GM19035 (cell line): ENCODE data around the gene ANKRD34C.
A peak's percentile ranks its signal among the peaks of the same experiment; 100 is the strongest.
"Not testable (repeated sequence)": the region's sequence is repeated elsewhere in the genome, so short reads cannot be mapped to it uniquely, and the experiment has no call there.

Experiments used
- ATAC-seq: cut with Tn5 transposase; IDR thresholded peaks from one replicate; pipeline ENCODE4 v1.9.1; 2021; ENCODE audit not compliant: unreplicated experiment

Gene ANKRD34C

DNA sequence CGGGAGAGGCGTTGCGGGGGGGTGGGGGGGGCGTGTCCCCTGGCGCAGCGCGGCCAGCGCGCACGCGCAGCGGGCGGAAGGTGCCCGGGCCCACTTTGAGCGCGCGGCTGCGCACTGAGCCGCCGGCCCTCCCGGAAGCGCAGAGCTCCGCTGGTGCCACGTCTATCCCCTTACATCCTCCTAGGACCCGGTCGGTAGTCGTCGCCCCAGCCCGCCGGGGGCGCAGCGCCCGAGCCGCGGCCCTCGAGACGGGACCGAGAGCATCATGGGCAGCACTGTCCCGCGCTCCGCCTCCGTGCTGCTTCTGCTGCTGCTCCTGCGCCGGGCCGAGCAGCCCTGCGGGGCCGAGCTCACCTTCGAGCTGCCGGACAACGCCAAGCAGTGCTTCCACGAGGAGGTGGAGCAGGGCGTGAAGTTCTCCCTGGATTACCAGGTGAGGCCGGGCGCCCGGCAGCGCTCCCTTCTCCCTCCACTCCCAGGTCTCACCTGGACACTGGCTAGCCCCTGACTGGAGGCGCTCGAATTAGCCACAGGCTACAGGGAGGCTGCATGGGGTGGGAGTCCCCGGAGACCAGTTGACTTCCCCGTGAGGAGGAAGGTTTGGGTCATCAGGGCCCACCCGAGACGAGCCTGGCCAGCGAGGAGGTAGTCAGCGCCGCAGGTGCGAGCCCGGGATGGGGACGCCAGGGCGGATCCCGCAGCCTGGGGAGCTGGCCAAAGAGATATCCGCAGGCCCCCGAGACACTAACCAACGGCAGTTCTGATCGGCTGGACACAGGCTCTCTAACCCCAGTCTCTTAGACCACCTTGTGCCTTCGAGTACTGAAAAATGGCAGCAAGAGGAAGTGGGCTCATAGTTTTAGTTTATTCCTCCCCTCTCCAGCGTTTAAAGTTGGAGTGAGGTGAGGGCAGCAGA lies 28.7 kb downstream of the ANKRD34C start, which contains the start of gene TMED3:
TMED3 (plus strand) TSS at position 128 of the 916 bp plus-strand sequence; CDS start at position 266, 138 bp downstream.
- peak; percentile 86 for ATAC-seq

DNA sequence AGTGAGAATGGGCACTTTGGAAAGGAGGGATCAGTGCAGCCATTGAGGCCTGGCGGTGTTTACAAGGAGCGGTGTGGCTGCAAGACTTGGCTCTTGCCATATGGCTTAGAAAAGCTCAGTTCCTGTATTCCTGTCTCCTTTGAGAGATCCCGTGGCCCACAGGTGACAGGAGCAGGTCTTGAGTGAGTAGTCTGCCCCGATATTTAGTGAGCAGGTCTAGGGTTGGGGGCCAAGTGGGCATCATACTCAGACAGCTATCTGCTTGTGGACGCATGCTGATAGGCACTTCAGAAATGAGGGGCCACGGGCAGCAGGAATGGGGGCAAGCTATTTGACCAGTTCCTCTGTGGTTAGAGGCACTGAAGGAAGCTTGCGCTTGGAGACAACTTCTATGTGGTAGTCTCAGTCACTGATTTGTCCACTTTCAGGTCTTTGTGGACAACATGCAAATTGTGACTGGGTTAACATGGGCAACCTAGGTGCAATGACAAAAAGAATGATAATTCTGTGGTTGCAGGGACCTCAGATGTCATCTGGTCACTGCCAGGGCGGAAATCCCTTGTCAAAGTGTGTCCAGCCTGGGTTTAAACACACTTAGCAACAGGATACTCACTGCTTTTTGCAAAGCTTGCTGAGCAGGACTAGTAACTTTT lies 29.5 kb downstream of the ANKRD34C start:
- no peak for ATAC-seq

DNA sequence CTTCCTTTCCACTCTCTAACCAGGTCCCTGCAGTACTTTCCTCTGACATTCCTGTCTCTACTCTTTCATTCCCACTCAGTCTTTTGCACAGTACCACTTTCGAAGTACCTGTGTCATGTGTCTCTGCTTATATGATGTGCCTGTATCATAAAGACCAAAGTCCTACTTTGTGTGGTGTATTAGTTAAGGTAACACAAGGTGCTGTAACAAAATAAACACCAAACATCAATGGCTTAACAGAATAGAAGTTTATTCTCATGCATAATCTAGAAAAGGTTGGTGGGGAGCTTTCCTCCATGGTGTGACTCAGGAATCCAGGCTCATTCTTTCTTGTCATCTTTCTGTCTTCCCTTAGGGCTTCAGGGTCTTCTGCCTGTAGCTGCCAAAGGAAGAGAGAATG lies 31.7 kb downstream of the ANKRD34C start:
- no peak for ATAC-seq

DNA sequence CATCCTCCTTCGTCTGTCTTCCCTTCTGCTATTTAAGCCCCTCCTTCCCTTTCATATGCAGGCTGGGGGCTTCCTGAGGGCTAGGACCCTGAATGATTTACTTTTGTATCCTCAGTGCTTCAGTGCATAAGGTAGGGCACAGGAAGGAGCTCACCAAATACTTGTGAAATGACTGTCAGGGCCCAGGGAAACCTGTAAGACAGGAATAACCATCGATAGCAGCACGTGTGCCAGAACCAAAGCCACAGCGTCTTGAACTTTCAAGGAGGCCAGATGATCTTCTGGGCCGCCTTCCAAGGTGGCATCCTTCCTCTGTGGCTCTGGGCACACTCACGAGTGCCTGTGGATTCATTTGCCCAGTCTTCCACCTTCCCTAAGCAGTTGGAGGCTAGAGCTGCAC lies 32.3 kb downstream of the ANKRD34C start:
- ATAC-seq, result no peak

DNA sequence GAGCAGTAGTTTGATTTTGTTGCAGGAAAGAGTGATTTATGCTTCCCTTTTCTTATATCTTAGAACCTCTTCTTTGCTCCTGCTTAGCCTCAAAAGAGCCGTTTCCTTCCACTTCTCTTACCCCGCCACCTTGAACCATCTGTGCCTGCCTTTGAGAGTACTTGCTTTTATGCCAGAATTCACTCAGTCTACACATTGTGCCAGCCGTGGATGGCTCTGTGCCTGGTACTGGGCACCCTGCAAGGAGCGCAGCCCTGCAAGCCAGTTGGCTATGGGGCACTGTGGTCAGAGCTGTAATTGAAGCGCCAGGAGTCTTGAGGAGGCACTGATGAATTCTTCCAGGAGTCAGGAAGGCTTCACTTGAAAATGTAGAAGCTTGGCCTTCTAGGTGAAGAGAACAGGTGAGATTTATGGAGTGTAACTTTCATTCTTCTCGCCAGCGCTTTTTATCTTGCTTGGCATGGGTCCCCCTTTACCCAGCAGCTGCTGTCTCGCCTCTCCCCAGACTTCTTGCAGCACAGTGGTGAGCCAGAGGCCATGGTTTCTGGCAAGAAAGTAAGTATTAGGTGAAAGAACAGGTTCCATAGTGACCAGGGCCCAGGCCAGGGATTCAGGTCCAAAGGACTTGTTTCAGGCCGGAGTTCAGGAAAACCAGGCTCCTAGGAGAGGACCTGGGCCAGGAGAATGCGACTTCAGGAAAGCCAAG lies 33.3 kb downstream of the ANKRD34C start:
- ATAC-seq, result no peak

DNA sequence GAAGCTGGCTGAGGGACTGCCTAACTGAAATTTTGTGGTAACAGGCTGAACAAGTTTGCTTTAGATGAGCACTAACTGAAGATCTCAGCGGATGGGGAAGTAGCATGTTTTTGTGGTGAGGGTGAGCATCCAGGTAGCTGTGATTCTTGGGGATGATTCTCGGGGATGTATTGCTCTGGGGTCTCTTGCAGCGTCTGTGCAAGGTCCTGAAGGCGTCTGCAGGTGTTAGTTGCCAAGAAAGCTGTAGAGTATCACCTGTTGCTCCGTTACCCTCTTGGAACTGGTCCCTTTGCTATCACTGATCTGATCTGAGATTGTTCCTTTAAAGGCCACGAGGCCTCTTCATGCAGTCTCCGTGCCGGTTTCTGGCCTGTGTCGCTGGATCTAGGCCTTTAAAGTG lies 34.3 kb downstream of the ANKRD34C start:
- ATAC-seq, result no peak

DNA sequence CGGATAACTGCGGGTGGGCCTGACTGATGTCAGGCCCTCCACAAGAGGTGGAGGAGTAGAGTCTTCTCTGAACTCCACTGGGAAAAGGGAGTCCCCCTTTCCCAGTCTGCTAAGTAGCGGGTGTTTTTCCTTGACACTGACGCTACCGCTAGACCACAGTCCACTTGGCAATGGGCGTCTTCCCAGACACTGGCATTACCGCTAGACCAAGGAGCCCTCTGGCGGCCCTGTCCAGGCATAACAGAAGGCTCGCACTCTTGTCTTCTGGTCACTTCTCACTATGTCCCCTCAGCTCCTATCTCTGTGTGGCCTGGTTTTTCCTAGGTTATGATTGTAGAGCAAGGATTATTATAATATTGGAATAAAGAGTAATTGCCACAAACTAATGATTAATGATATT lies 37.5 kb downstream of the ANKRD34C start:
- not testable (repeated sequence) for ATAC-seq

DNA sequence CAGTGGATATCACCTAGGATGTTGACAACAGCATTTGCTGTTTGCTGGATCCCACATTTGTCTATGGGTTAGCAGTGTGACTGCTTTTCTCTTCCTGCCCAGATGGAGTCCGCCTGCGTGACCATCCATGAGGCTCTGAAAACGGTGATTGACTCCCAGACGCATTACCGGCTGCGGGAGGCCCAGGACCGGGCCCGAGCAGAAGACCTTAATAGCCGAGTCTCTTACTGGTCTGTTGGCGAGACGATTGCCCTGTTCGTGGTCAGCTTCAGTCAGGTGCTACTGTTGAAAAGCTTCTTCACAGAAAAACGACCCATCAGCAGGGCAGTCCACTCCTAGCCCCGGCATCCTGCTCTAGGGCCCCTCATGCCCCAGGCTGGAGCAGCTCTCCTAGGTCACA lies 39.4 kb downstream of the ANKRD34C start:
- ATAC-seq, result no peak

DNA sequence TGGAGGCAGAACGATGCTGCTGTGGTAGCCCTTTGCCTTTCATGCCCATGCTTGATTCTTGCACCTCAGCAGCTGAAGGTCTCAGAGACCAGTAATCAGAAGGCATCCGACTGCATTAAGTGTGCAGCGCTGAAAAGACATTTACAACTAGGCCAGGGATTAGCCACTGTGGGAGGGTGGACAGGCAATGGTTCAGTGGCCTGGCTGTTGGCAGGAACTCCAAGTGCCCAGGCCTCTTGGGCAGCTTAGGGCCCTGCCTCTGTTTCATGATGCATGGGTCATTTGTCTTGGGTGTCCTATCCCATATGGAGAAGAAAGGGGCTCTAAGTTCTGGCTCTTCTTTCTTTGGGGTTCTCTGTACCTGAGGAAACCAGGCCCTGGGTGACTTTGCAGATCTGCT lies 39.8 kb downstream of the ANKRD34C start:
- no peak for ATAC-seq

DNA sequence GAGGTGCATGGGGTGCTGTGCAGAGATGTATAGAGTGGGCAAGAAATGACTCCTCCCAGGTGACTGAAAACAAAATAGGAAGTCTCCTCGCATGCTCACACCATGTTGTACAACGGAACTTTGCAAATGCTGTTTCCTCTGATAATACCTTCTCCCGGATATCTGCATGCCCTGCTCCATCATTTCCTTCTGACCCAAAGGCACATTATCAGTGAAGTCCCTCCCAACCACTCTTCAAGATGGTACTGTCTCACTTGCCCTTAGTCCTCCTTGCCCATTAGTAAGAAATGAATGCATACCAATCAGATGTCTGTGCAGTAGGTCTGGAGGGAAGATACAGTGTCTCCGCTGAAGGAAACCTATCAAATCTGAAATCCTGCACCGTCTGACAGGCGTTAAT lies 40.4 kb downstream of the ANKRD34C start:
- ATAC-seq, result no peak

DNA sequence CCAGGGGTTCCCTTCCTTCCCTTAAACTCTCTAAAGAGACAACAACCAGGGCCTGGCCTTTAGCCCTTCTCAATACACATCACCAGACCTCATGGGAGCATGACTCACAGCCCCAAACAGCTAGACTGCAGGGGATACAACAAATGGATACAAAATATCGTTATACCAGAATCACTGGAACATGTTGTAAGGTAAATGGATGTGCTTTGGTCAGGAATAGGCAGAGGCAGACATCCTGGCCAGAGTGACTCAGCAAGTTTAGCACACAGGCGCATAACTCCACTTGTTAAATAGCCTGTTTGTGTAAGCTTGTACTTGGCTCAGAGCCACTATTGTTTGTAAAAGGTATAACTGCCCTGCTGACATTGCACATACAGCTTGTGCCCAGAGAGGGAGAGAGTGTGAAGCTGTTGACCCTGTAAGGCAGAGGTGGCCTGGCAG lies 46.7 kb downstream of the ANKRD34C start:
- no peak for ATAC-seq
